Measurements from ENCODE around the gene TRIM24. TPM values are rescaled to one million over a fixed set of nuclear protein-coding genes. Genes with fewer than 3 reads are reported as not detected.

TRIM24 gene
- total RNA-seq, 2 experiments from 2014 or later: 17.5 to 26.8 TPM

DNA sequence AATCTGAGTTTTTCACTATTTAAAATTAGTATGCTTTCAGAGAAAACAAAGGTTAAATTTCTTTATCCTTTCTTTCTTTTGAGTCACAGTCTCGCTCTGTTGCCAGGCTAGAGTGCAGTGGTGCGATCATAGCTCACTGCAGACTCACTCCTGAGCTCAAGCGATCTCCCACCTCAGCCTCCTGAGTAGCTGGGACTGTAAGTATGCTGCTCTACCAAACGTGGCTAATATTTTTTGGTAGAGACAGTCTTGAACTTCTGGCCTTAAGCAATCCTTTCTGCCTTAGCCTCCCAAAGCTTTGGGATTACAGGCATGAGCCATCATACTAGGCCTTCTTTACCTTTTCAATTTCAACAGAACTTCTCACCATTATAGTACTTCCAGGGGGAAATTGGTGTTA lies 113.7 kb downstream of the TRIM24 start:
- Histone ChIP-seq H3K4me2 (ENCODE audit: low read length) (no peak overlapping the region), H3K9me3 (ENCODE audit: low read length) (no peaks in the 10 kb centered on the region), H3K4me3 (ENCODE audit: low read depth, low read length, poor library complexity, severe bottlenecking) (no peak overlapping the region), H4K20me1 (ENCODE audit: insufficient read depth, low read length) (no peaks in the 10 kb centered on the region), H2AFZ (ENCODE audit: low read length) (no peak overlapping the region), H3K9me2 (ENCODE audit: insufficient read depth, low read length) (no peaks in the 10 kb centered on the region), H3K27ac (ENCODE audit: low read depth, low read length, poor library complexity, severe bottlenecking) (no peak overlapping the region), H3K4me1 (ENCODE audit: insufficient read depth, low read length, poor library complexity, severe bottlenecking) (no peaks in the 10 kb centered on the region), H3K36me3 (ENCODE audit: insufficient read depth, low read length) (peaks cover 88% of the 10 kb centered on the region), H3K79me2 (ENCODE audit: insufficient read depth, low read depth, low read length) (no peaks in the 10 kb centered on the region)
- CTCF ChIA-PET (ENCODE audit: unreplicated experiment): no interaction called here
- BruUV-seq (replicated peaks): no TSS peak
- intact Hi-C loops (cut with micrococcal nuclease; ENCODE audit: unreplicated experiment): no loop called here
- TF ChIP-seq, protein P1, sequence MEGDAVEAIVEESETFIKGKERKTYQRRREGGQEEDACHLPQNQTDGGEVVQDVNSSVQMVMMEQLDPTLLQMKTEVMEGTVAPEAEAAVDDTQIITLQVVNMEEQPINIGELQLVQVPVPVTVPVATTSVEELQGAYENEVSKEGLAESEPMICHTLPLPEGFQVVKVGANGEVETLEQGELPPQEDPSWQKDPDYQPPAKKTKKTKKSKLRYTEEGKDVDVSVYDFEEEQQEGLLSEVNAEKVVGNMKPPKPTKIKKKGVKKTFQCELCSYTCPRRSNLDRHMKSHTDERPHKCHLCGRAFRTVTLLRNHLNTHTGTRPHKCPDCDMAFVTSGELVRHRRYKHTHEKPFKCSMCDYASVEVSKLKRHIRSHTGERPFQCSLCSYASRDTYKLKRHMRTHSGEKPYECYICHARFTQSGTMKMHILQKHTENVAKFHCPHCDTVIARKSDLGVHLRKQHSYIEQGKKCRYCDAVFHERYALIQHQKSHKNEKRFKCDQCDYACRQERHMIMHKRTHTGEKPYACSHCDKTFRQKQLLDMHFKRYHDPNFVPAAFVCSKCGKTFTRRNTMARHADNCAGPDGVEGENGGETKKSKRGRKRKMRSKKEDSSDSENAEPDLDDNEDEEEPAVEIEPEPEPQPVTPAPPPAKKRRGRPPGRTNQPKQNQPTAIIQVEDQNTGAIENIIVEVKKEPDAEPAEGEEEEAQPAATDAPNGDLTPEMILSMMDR (conservative IDR thresholded peaks at IDR 0.05; ENCODE audit: low read length): no peak
- no peak for TF ChIP-seq EZH2phosphoT487 (IDR thresholded peaks at IDR 0.05; ENCODE audit: borderline replicate concordance, low read depth, low read length)
- DNase-seq (ENCODE audit: low spot score): no peak
- POLR2A ChIA-PET: no interaction called here

DNA sequence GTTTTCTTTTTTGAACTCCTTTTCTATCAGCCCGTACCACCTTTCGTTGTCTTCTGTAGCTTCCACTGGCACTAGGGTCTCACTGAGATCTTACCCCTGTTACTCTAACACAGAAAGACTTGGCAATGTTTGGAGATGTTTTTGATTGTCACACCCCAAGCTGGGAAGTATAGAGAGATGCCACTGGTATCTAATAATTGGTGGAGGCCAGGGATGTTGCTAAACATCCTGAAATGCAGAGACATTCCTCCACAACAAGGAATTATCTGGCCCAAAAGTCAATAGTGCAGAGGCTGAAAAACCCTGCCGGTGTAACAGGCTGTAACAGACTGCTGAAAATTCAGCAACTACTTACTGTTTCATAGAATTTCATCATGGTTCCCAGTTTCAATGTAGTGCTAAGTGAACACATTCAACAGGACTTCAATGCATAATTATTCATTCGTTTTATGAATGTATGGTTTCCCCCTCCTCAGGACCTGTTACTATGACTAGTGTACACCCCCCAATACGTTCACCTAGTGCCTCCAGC lies 115.9 kb downstream of the TRIM24 start:
- no peak overlapping the region for H3K4me3 ChIP-seq (ENCODE audit: low read depth, low read length, poor library complexity, severe bottlenecking)
- DNase-seq (ENCODE audit: low spot score): no peak
- H3K9me3 ChIP-seq (ENCODE audit: low read length): no peaks in the 10 kb centered on the region
- intact Hi-C loops (cut with micrococcal nuclease; ENCODE audit: unreplicated experiment): no loop called here
- POLR2A ChIA-PET: no interaction called here
- no peak overlapping the region for H2AFZ ChIP-seq (ENCODE audit: low read length)
- no peak overlapping the region for H3K27ac ChIP-seq (ENCODE audit: low read depth, low read length, poor library complexity, severe bottlenecking)
- H3K4me1 ChIP-seq (ENCODE audit: insufficient read depth, low read length, poor library complexity, severe bottlenecking): no peaks in the 10 kb centered on the region
- no peaks in the 10 kb centered on the region for H3K79me2 ChIP-seq (ENCODE audit: insufficient read depth, low read depth, low read length)
- peaks cover 88% of the 10 kb centered on the region for H3K36me3 ChIP-seq (ENCODE audit: insufficient read depth, low read length)
- TF ChIP-seq, protein P1 (conservative IDR thresholded peaks at IDR 0.05; ENCODE audit: low read length): no peak
- no peak for TF ChIP-seq EZH2phosphoT487 (IDR thresholded peaks at IDR 0.05; ENCODE audit: borderline replicate concordance, low read depth, low read length)
- CTCF ChIA-PET (ENCODE audit: unreplicated experiment): no interaction called here
- no peaks in the 10 kb centered on the region for H4K20me1 ChIP-seq (ENCODE audit: insufficient read depth, low read length)
- H3K9me2 ChIP-seq (ENCODE audit: insufficient read depth, low read length): no peaks in the 10 kb centered on the region
- H3K4me2 ChIP-seq (ENCODE audit: low read length): no peak overlapping the region
- BruUV-seq (replicated peaks): no TSS peak

DNA sequence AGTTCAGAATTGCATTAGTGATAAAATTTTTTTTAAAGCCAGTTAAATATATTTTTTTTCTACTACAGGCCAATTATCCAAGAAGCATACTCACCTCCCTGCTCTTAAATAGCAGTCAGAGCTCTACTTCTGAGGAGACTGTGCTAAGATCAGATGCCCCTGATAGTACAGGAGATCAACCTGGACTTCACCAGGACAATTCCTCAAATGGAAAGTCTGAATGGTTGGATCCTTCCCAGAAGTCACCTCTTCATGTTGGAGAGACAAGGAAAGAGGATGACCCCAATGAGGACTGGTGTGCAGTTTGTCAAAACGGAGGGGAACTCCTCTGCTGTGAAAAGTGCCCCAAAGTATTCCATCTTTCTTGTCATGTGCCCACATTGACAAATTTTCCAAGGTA lies 119.1 kb downstream of the TRIM24 start:
- ChIA-PET CTCF (ENCODE audit: unreplicated experiment) (no interaction called here), POLR2A (interaction anchor here (0.7 kb wide), 1 partner anchor 100 kb away, joined by 3 read pairs; no protein-coding TSS in a partner anchor)
- H3K4me3 ChIP-seq (ENCODE audit: low read depth, low read length, poor library complexity, severe bottlenecking): no peak overlapping the region
- no peak for DNase-seq (ENCODE audit: low spot score)
- H3K79me2 ChIP-seq (ENCODE audit: insufficient read depth, low read depth, low read length): no peaks in the 10 kb centered on the region
- no peak overlapping the region for H3K4me2 ChIP-seq (ENCODE audit: low read length)
- H3K27ac ChIP-seq (ENCODE audit: low read depth, low read length, poor library complexity, severe bottlenecking): no peak overlapping the region
- H4K20me1 ChIP-seq (ENCODE audit: insufficient read depth, low read length): no peaks in the 10 kb centered on the region
- H3K9me2 ChIP-seq (ENCODE audit: insufficient read depth, low read length): no peaks in the 10 kb centered on the region
- no peaks in the 10 kb centered on the region for H3K9me3 ChIP-seq (ENCODE audit: low read length)
- peaks cover 84% of the 10 kb centered on the region for H3K36me3 ChIP-seq (ENCODE audit: insufficient read depth, low read length)
- no peak overlapping the region for H2AFZ ChIP-seq (ENCODE audit: low read length)
- BruUV-seq (replicated peaks): no TSS peak
- intact Hi-C loops (cut with micrococcal nuclease; ENCODE audit: unreplicated experiment): no loop called here
- no peaks in the 10 kb centered on the region for H3K4me1 ChIP-seq (ENCODE audit: insufficient read depth, low read length, poor library complexity, severe bottlenecking)
- TF ChIP-seq EZH2phosphoT487 (IDR thresholded peaks at IDR 0.05; ENCODE audit: borderline replicate concordance, low read depth, low read length): no peak
